ENCODE data around the gene OFD1. TPM values are rescaled to one million over a fixed set of nuclear protein-coding genes. Genes with fewer than 3 reads are reported as not detected.
A peak's percentile ranks its signal among the peaks of the same experiment; 100 is the strongest.

Gene OFD1
- polyA plus RNA-seq, 2 of the 4 experiments (the other 2 are of a cell fraction): 14.8 to 24.9 TPM

DNA sequence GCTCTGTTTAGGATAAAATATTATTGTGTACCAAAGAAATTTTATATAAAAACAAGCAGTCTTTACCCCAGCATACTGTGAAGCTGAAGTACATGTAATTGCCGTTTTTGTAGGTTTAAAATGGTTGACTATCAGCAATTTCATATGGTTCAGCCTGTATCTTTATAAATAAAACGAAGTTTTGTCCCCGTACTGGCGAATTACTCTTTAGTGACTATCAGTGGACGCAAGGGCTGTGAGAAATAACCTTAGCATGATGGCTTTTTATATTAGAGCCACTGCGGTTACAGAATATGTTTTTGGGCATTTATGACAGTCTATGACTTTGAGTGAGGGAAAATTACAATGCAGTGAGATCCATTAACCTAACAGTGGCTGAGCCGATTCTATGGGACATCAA is 81.1 kb downstream of the OFD1 start:
- TF ChIP-seq, protein P1, sequence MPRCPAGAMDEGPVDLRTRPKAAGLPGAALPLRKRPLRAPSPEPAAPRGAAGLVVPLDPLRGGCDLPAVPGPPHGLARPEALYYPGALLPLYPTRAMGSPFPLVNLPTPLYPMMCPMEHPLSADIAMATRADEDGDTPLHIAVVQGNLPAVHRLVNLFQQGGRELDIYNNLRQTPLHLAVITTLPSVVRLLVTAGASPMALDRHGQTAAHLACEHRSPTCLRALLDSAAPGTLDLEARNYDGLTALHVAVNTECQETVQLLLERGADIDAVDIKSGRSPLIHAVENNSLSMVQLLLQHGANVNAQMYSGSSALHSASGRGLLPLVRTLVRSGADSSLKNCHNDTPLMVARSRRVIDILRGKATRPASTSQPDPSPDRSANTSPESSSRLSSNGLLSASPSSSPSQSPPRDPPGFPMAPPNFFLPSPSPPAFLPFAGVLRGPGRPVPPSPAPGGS (IDR thresholded peaks at IDR 0.05): no peak
- peak; percentile 85; the same call in 1 of the 2 replicates for TF ChIP-seq RNF2 (IDR thresholded peaks at IDR 0.05; ENCODE audit: borderline replicate concordance, low read depth)
- 14% methylated on average over 7 of the region's 7 CpGs for WGBS (ENCODE audit: missing lambda C conversion rate)
- no peak for FAIRE-seq

GRCh38 chrX:13816176-13816575 is 81.6 kb downstream of the OFD1 start:
- FAIRE-seq (no peak), ATAC-seq (no peak), DNase-seq (ENCODE audit: low read depth in 1 of 2, low spot score in 1 of 2) (no peak)
- Histone ChIP-seq H3K4me3 (no peak overlapping the region), H3K4me1 (no peaks in the 10 kb centered on the region), H3K9me3 (no peaks in the 10 kb centered on the region), H3K4me2 (no peak overlapping the region), H3K27ac (no peak overlapping the region)
- TF ChIP-seq RNF2 (IDR thresholded peaks at IDR 0.05; ENCODE audit: borderline replicate concordance, low read depth) (no peak), MAX (IDR thresholded peaks at IDR 0.05) (no peak), HDAC2 (IDR thresholded peaks at IDR 0.05) (no peak), MAFK (IDR thresholded peaks at IDR 0.05; ENCODE audit: partially characterized antibody) (no peak), NPAS2 (CRISPR knock-in tag; IDR thresholded peaks at IDR 0.05; ENCODE audit: borderline replicate concordance) (no peak), ESRRA (IDR thresholded peaks at IDR 0.05; ENCODE audit: borderline replicate concordance, low read length) (no peak), RAD21 (conservative IDR thresholded peaks at IDR 0.05 in 1 of 2, IDR thresholded peaks at IDR 0.05 in 1 of 2) (no peak), RCOR1 (IDR thresholded peaks at IDR 0.05; ENCODE audit: low read depth, low read length) (no peak), JUN (IDR thresholded peaks at IDR 0.05) (no peak), RFX5 (IDR thresholded peaks at IDR 0.05) (no peak), BHLHE40 (IDR thresholded peaks at IDR 0.05; ENCODE audit: low read depth, low read length) (no peak)
- CTCF ChIA-PET: no interaction called here
- WGBS (ENCODE audit: missing lambda C conversion rate): 42% methylated on average over 6 of the region's 6 CpGs
- POLR2A ChIA-PET: no interaction called here

More for the DNA sequence above, 81.1 kb downstream of the OFD1 start:
- H3K4me3 ChIP-seq: no peak overlapping the region
- ChIA-PET POLR2A (no interaction called here), CTCF (no interaction called here)
- no peak for ATAC-seq
- no peak overlapping the region for H3K27ac ChIP-seq
- no peaks in the 10 kb centered on the region for H3K9me3 ChIP-seq
- no peak for DNase-seq (ENCODE audit: low read depth in 1 of 2, low spot score in 1 of 2)
- H3K4me1 ChIP-seq: no peaks in the 10 kb centered on the region
- no peak overlapping the region for H3K4me2 ChIP-seq

- H3K27ac ChIP-seq: no peak within 1 kb of the TSS
- DNase-seq (ENCODE audit: low read depth in 1 of 2, low spot score in 1 of 2) (no peak), FAIRE-seq (no peak), ATAC-seq (no peak)
- H3K4me2 ChIP-seq: no peak within 1 kb of the TSS
- POLR2A ChIA-PET: no interaction called here
- no peaks in the 10 kb centered on the region for H3K9me3 ChIP-seq
- CTCF ChIA-PET: no interaction called here
- no peak within 1 kb of the TSS for H3K4me3 ChIP-seq
- no peaks in the 10 kb centered on the region for H3K4me1 ChIP-seq
- 26% methylated on average over 16 of the region's 19 CpGs for WGBS (ENCODE audit: missing lambda C conversion rate)
- no peak for TF ChIP-seq HOXB5 (CRISPR knock-in tag; IDR thresholded peaks at IDR 0.05)
- no peak for TF ChIP-seq REST (IDR thresholded peaks at IDR 0.05)
- TF ChIP-seq MAX (IDR thresholded peaks at IDR 0.05): no peak
- TF ChIP-seq RARB (CRISPR knock-in tag; IDR thresholded peaks at IDR 0.05): no peak
- TF ChIP-seq, protein P2, sequence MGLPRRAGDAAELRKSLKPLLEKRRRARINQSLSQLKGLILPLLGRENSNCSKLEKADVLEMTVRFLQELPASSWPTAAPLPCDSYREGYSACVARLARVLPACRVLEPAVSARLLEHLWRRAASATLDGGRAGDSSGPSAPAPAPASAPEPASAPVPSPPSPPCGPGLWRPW (IDR thresholded peaks at IDR 0.05): no peak
- no peak for TF ChIP-seq PHF8 (IDR thresholded peaks at IDR 0.05; ENCODE audit: borderline replicate concordance, low read depth)
- no peak for TF ChIP-seq CHD4 (IDR thresholded peaks at IDR 0.05; ENCODE audit: borderline replicate concordance)
- TF ChIP-seq CTCF (IDR thresholded peaks at IDR 0.05): no peak
- no peak for TF ChIP-seq CBX8 (IDR thresholded peaks at IDR 0.05)
- TF ChIP-seq, protein P1 (IDR thresholded peaks at IDR 0.05): no peak
- no peak for TF ChIP-seq HEYL (CRISPR knock-in tag; IDR thresholded peaks at IDR 0.05)
- TF ChIP-seq TP53 (CRISPR knock-in tag; IDR thresholded peaks at IDR 0.05): no peak
- no peak for TF ChIP-seq MAFK (IDR thresholded peaks at IDR 0.05; ENCODE audit: partially characterized antibody)
- TF ChIP-seq SMC3 (IDR thresholded peaks at IDR 0.05): no peak
- no peak for TF ChIP-seq NPAS2 (CRISPR knock-in tag; IDR thresholded peaks at IDR 0.05; ENCODE audit: borderline replicate concordance)
Observed at GRCh38 chrX:13816643-13817627, 82.4 kb downstream of the OFD1 start, which contains the start of gene GPM6B. Gene GPM6B (minus strand): TSS chrX:13817093. CDS start chrX:13816904, 189 bp downstream.

All from A549 (cell line).